H4 (cell line): ENCODE results near the gene RPS21. TPM values are rescaled to one million over a fixed set of nuclear protein-coding genes. Genes with fewer than 3 reads are reported as not detected.
"Not testable (repeated sequence)": the region's sequence is repeated elsewhere in the genome, so short reads cannot be mapped to it uniquely, and the experiment has no call there.

ENCODE experiments used
- DNase-seq: peaks from one replicate; pipeline ENCODE4 v3.0.0-alpha.2; 2015; ENCODE audit warnings: low spot score
- total RNA-seq: library from RNA; depleted of rRNA; stranded (reverse); fragments of >200 nt; shearing (Covaris generic); gene quantifications from 2 replicates; pipeline ENCODE4 v1.2.3, GENCODE V29; 2014; rRNA removed

The RPS21 gene
- total RNA-seq, 1 experiment from 2014 or later, result 2,204 TPM

- DNase-seq, result no peak
These were observed 38.6 kb downstream of the RPS21 start for GRCh38 chr20:62425281-62426058.

- DNase-seq, result not testable (repeated sequence)
These were observed 39.1 kb downstream of the RPS21 start for GRCh38 chr20:62426059-62426348.

DNA sequence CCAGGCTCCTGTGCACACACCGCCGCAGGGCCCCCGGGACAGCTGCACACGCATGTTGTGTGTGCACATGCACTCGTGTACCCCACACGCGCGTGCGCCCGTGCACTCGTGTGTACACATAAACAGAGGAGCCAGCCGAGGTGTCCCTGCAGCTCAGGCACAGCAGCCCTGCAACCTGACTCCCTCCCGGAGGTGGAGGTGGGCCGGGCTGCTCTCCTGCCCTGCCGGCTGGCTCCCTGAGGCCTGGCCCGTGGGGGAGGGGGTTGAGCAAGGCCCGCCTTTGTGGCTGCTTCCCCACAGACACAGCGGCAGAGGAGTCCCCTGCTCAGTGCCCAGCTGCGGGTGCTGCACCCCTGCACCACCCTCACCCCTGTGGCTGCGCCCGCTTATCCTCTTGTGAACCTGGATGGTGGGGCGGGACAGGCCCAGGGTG lies 39.8 kb downstream of the RPS21 start:
- DNase-seq, result no peak

DNA sequence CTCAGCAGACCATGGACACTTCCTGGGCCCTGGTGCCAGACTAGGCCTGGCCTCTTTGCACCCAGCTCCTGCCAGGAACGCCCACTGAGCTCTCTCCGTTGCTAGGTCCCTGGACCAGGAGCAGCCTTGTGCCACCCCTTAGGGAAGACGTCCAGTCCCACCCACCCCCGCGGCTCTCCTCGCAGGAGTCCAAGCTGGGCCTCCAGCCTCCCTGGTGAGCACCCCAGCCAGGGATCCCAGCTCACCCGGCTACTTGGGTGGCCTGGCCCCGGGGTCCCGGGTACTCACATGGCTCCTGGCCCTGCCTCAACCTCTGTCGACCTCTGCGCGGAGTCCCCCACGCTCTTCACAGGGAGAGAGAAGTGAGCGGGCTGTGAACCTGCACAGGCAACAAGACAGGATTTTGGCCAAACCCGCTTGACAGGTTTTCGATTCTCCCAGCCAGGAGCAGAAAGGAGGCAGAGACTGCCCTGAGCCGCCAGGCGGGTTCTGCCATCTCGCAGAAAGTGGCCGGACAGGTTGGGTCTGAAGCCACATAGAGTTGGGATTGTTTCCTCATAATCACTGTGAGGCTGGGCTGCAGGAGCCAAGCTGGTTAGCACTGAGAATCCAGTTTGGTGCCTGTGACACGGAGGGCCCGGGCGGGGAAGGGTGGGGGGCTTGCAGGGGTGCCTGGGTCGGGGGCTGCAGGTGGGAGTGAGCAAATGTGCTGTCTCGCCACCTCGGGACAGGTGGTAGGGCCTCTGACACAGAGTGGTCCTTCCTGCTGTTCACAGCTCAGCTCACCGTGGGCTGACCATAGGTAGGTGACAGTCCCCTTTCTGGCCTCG lies 40.5 kb downstream of the RPS21 start, which contains the start of gene RBBP8NL:
Gene RBBP8NL, minus strand, starts transcription at position 368 of the 830 bp plus-strand sequence. CDS start 7,892 bp downstream, outside the sequence.
- no peak for DNase-seq

DNA sequence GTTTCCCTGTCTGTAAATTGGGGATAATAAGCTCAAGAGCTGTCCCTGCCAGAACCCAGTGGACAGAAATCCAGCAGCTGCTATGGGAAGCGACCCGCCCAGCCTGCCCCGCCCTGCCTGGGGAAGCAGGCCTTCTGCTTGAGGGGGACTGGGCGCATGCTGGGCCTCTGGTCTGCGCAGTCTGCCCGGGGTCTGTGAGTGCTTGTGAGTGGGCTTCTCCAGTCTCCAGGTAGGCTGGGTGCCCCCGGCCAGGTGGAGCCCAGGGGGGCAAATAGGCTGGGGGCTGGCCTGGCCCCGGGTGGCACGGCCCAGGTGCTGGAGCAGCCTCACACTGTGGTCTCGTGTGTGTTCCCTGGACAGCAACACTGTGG lies 41.1 kb downstream of the RPS21 start:
- DNase-seq, result no peak

- no peak for DNase-seq
These were observed 41.7 kb downstream of the RPS21 start for GRCh38 chr20:62428396-62429295.

GRCh38 chr20:62429455-62430310 lies 42.8 kb downstream of the RPS21 start:
- DNase-seq, result no peak

DNA sequence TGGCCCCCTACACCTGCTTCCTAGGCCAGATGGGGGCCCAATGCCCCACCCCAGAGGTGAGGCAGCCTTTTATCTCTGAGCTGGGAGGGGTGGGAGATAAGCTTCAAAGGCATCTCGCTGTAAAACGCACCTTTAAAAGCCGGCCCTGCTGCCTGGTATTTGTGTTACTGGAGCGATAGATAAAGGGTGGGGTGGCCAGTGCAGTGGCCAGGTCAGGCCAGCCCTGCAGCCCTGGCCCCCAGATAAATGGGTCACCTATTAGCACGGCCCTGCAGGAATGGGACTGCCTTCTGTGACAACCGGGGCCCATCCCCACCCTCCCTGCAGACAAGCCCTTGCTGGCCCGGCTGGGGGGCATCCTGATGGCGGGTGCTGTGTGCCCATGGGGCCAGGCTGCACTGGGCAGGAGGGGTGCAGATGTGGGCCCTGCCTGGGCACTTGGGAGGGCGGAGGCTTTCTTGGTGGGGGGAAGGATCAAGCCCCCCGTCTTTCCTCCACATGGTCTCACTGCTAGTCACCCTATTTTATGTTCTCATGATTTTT lies 43.5 kb downstream of the RPS21 start:
- no peak for DNase-seq

- DNase-seq, result no peak
These were observed 44.1 kb downstream of the RPS21 start for GRCh38 chr20:62430866-62431447.

DNA sequence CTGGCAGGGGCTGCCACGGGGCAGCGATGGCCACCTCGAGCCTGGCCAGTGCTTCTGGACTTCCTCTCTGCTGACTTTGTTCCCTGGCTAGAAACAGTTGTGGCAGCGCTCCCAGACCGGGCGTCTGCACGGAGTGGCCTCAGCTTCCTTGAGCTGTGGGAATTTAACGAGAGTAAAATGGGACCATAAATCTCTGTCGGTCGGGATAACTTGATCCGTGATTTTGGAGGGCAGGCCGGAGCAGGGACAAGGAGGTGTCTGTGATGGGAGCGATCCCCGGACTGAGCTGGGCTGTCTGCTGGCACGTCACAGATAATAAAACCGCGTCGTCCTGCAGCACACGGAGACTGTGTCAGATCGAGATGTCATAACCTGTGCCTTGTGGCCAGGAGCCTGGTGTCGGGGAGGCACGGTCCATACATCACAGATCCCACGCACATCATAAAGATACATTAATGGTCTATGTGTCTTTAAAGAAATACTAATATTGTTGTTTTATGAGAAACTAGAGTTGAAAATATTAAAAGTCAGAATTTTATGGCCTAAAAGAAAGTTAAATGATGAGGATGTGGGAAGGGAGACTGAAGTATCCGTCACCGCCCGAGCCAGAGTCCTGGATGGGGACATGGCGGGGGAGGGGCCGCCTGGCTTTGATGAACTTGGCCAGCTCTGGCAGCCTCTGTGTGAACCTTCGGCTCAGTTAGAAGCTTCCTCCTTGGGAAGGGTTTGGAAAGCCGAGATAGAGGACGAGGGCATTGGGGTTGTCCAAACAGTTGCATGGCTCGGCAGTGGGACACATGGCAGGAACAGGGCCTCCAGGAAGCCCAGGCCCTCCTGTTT lies 47.0 kb downstream of the RPS21 start:
- DNase-seq, result no peak

- DNase-seq, result no peak
These were observed 49.8 kb downstream of the RPS21 start for GRCh38 chr20:62436692-62437091.

- DNase-seq, result no peak
These were observed 50.6 kb downstream of the RPS21 start for GRCh38 chr20:62437496-62437895.

GRCh38 chr20:62437927-62438326 lies 51.0 kb downstream of the RPS21 start:
- DNase-seq, result no peak

Other genes starting within 250 kb of the RPS21 start
- gene PSMA7, start 243.7 kb upstream of the RPS21 start, total RNA-seq, result 694 and 771 TPM in 2 replicates
- 3.3 TPM in 2 replicates for gene SS18L1, start 243.3 kb upstream of the RPS21 start, total RNA-seq
- 13.3 and 18.0 TPM in 2 replicates for gene MTG2, start 204.1 kb upstream of the RPS21 start, total RNA-seq
- not detected in 2 replicates for gene HRH3, start 166.8 kb upstream of the RPS21 start, total RNA-seq
- gene OSBPL2, start 148.6 kb upstream of the RPS21 start, total RNA-seq, result 12.5 and 17.7 TPM in 2 replicates
- 180 and 203 TPM in 2 replicates for gene ADRM1, start 84.1 kb upstream of the RPS21 start, total RNA-seq
- gene LAMA5, start 19.8 kb upstream of the RPS21 start, total RNA-seq, result 4.4 and 4.5 TPM in 2 replicates
- gene CABLES2, start 20.2 kb downstream of the RPS21 start, total RNA-seq, result 2.4 and 4.8 TPM in 2 replicates
- not detected in 2 replicates for gene RBBP8NL, start 40.4 kb downstream of the RPS21 start, total RNA-seq
- 0.10 and 0.41 TPM in 2 replicates for gene GATA5, start 88.9 kb downstream of the RPS21 start, total RNA-seq